WTC11 (cell line): Measurements from ENCODE around the gene FSTL4.

Experiments used
- CBFB ChIP-seq: sonication (generic); formaldehyde crosslinking; IDR thresholded peaks from 2 replicates; pipeline ENCODE4 v1.8.1; 2022; ENCODE audit warnings: mild to moderate bottlenecking, low read depth, missing genetic modification reagents
- SP1 ChIP-seq: sonication (generic); formaldehyde crosslinking; conservative IDR thresholded peaks from 2 replicates; pipeline ENCODE4 v1.8.1; 2022; ENCODE audit warnings: missing genetic modification reagents

GRCh38 chr5:133546500-133546899 lies 65.8 kb downstream of the FSTL4 start:
- TF ChIP-seq SP1 (CRISPR knock-in tag): no peak
- no peak for TF ChIP-seq CBFB (CRISPR knock-in tag)
